GM12874 (cell line): ENCODE results near the gene PCDHB12.
"Not testable (repeated sequence)": the region's sequence is repeated elsewhere in the genome, so short reads cannot be mapped to it uniquely, and the experiment has no call there.

Source experiments
- TF ChIP-seq, protein P1 (sequence below): IDR thresholded peaks from 2 replicates; pipeline ENCODE4 v1.5.1; 2011; ENCODE audit warnings: low read depth, mild to moderate bottlenecking, control low read depth, low read length, moderate library complexity; ENCODE audit not compliant: insufficient read depth

Gene PCDHB12

GRCh38 chr5:141192110-141192725, 16.3 kb upstream of the PCDHB12 start, which contains the start of gene PCDHB10:
Gene PCDHB10, plus strand, starts transcription at chr5:141192353. Its CDS starts 200 bp downstream, at chr5:141192553.
- TF ChIP-seq, protein P1, sequence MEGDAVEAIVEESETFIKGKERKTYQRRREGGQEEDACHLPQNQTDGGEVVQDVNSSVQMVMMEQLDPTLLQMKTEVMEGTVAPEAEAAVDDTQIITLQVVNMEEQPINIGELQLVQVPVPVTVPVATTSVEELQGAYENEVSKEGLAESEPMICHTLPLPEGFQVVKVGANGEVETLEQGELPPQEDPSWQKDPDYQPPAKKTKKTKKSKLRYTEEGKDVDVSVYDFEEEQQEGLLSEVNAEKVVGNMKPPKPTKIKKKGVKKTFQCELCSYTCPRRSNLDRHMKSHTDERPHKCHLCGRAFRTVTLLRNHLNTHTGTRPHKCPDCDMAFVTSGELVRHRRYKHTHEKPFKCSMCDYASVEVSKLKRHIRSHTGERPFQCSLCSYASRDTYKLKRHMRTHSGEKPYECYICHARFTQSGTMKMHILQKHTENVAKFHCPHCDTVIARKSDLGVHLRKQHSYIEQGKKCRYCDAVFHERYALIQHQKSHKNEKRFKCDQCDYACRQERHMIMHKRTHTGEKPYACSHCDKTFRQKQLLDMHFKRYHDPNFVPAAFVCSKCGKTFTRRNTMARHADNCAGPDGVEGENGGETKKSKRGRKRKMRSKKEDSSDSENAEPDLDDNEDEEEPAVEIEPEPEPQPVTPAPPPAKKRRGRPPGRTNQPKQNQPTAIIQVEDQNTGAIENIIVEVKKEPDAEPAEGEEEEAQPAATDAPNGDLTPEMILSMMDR, result no peak

DNA sequence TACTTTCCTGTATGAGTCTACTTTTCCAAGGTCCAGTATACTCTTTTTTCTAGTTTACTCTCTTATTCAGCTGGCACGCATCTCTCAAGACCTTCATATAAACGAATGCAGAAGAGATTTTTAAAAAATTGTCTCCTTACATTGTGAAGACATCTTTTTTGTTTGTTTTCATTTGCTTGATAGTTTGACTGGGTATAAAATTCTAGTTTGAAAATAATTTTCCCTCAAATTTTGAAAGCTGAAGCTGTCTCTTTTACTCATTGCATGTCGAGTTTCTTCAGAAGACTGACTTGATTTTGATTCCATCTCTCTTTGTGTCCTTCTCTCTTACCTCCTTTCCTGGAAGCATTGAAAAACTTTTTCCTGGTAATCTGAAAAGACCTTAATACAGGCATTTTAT, 12.2 kb upstream of the PCDHB12 start:
- TF ChIP-seq, protein P1, result no peak

DNA sequence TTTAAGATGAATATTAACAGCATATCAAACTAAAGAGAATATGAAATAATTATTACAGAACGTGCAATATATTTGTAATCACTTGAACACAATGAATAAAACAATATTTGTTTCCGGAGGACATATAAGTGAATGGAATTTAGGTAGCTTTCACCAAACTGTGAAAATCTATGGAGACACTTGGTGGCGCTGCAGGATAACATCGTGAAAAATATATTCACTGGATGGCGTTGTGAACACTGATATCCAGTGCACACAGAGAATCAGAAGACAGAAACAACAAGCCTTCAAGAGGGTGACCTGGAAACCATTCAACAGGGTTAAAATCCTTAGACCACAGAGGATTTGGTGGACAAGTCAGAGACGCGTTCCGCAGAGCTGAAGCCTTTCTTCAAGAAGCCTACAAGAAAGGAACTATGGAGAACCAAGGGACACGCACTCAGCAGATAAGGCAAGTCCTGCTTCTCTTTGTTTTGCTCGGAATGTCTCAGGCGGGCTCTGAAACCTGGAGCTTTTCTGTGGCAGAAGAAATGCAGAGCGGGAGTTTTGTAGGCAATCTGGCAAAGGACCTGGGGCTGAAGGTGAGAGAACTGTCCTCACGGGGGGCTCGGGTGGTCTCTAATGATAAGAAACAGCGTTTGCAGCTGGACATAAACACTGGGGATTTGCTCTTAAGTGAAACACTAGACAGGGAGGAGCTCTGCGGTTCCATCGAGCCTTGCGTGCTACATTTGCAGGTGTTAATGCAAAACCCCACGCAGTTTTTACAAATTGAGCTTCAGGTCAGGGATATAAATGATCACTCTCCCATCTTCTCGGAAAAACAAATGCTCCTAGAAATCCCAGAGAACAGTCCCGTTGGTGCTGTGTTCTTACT, 8.9 kb upstream of the PCDHB12 start, which contains the start of gene PCDHB11:
Gene PCDHB11 (plus strand): TSS at position 269 of the 877 bp plus-strand sequence. CDS start 148 bp downstream, at position 417.
- TF ChIP-seq, protein P1, result no peak

DNA sequence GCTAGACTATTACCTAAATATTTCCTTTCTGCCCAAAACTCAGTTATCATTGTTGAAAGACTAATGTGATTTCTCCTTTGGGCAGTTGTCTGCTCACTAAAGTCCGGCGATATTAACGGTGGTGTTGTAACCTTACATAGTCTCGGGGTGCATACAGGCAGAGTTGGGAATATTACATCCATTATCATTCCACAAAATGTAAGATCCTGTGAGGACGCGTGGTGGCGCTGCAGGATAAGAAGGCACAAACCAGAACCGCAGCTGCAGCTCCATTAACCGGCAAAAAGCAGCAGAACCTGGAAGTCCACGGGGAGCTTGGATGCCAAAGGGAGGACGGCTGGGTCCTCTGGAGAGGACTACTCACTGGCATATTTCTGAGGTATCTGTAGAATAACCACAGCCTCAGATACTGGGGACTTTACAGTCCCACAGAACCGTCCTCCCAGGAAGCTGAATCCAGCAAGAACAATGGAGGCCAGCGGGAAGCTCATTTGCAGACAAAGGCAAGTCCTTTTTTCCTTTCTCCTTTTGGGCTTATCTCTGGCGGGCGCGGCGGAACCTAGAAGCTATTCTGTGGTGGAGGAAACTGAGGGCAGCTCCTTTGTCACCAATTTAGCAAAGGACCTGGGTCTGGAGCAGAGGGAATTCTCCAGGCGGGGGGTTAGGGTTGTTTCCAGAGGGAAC, 5.3 kb downstream of the PCDHB12 start, which contains the start of gene PCDHB13:
Gene PCDHB13 (plus strand): TSS at position 264 of the 684 bp plus-strand sequence. CDS start 205 bp downstream, at position 469.
- TF ChIP-seq, protein P1, result not testable (repeated sequence)

- TF ChIP-seq, protein P1, result no peak
These were observed 14.7 kb downstream of the PCDHB12 start, which contains the start of gene PCDHB14 for GRCh38 chr5:141223112-141223783. Gene PCDHB14, plus strand, starts transcription at chr5:141223343. Its CDS starts 163 bp downstream, at chr5:141223506.

GRCh38 chr5:141234109-141234667, 25.7 kb downstream of the PCDHB12 start:
- TF ChIP-seq, protein P1, result no peak
